Measurements from ENCODE around the gene PRDX2.

DNA sequence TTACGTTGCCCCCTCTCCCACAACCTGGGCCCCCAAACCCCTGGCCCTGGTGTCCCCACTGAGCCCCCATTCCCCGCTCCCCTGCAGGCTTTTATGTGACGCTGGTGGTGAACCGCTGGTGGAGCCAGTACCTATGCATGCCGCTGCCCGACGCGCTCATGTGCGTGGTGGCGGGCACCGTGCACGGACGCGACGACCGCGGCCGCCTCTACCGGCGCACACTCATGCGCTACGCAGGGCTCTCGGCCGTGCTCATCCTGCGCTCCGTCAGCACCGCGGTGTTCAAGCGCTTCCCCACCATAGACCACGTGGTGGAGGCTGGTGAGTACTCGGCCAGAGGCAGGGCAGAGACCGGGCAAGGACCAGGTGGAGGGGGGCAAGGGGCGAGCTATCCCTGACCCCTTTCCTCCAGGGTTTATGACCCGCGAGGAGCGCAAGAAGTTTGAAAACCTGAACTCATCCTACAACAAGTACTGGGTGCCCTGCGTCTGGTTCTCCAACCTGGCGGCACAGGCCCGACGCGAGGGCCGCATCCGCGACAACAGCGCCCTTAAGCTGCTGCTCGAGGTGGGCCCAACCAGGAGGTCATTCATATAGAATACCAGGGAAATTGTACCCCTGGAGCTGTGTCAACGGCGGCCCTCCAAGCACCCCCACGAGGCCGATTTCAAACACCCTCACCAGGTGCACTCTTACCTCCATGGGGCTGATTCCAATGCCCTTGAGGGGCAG lies 47.0 kb downstream of the PRDX2 start:
- no peak for TF ChIP-seq POLR2A (IDR thresholded peaks at IDR 0.05)
- TF ChIP-seq, protein P1, sequence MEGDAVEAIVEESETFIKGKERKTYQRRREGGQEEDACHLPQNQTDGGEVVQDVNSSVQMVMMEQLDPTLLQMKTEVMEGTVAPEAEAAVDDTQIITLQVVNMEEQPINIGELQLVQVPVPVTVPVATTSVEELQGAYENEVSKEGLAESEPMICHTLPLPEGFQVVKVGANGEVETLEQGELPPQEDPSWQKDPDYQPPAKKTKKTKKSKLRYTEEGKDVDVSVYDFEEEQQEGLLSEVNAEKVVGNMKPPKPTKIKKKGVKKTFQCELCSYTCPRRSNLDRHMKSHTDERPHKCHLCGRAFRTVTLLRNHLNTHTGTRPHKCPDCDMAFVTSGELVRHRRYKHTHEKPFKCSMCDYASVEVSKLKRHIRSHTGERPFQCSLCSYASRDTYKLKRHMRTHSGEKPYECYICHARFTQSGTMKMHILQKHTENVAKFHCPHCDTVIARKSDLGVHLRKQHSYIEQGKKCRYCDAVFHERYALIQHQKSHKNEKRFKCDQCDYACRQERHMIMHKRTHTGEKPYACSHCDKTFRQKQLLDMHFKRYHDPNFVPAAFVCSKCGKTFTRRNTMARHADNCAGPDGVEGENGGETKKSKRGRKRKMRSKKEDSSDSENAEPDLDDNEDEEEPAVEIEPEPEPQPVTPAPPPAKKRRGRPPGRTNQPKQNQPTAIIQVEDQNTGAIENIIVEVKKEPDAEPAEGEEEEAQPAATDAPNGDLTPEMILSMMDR (IDR thresholded peaks at IDR 0.05 in 4 of 5, conservative IDR thresholded peaks at IDR 0.05 in 1 of 5), result no peak

All from gastrocnemius medialis (tissue), 4 donors.